GM12878 (cell line): Measurements from ENCODE around the gene OR7C2. TPM values are rescaled to one million over a fixed set of nuclear protein-coding genes. Genes with fewer than 3 reads are reported as not detected.
A peak's percentile ranks its signal among the peaks of the same experiment; 100 is the strongest.

Experiments
- ATAC-seq: fragments of 200-7000 bp; cut with Tn5 transposase; 3 replicates; pipeline ENCODE4 v1.9.1; 2020; ENCODE audit warnings: mild to moderate bottlenecking, moderate library complexity
- BruUV-seq: library from RNA; stranded (reverse); fragments of 400-500 nt; replicated peaks from 2 replicates; lab custom pipeline; 2021; lab: Mats Ljungman, UMichigan
- CTCF ChIA-PET: fragments of 300-600 bp; sonication (Branson Sonifier 250); formaldehyde crosslinking; extraction: SDS; loops from one replicate; lab custom pipeline; 2021; ENCODE audit warnings: inconsistent platforms; lab: Yijun Ruan, JAX
- POLR2A ChIA-PET: fragments of 350-600 bp; formaldehyde crosslinking; extraction: SDS; loops from one replicate; lab custom pipeline; 2021; ENCODE audit warnings: inconsistent platforms; lab: Charles Lee
- RAD21 ChIA-PET: fragments of 300-600 bp; sonication (Branson Sonifier 250); formaldehyde crosslinking; loops from one replicate; lab custom pipeline; 2023; ENCODE audit warnings: antibody characterized with exemption; ENCODE audit not compliant: unreplicated experiment; lab: Charles Lee
- SMC1A ChIA-PET: fragments of 300-600 bp; sonication (Branson Sonifier 250); formaldehyde crosslinking; loops from one replicate; lab custom pipeline; 2023; ENCODE audit not compliant: unreplicated experiment, uncharacterized antibody; lab: Charles Lee
- DNase-seq: peaks from one replicate; pipeline ENCODE4 v3.0.0-alpha.2; 2011; ENCODE audit warnings: low read depth, low spot score
- FAIRE-seq: peaks from 3 replicates; lab custom pipeline; 2011; peaks lifted over from hg19 to GRCh38; lab: Jason Lieb, UNC
- H2AFZ ChIP-seq: 2 replicates; pipeline ENCODE4 v1.6.0; 2011; ENCODE audit warnings: low read depth, low read length, control low read depth; ENCODE audit not compliant: control insufficient read depth
- H3K27ac ChIP-seq: 2 replicates; pipeline ENCODE4 v1.5.1; 2011; ENCODE audit warnings: control low read depth; ENCODE audit not compliant: control insufficient read depth, insufficient read depth
- H3K27me3 ChIP-seq, 2 experiments: replicated peaks in 1 of 2; 2 replicates each; pipeline versions ENCODE4 v1.6.0 to v1.6.1; 2011; ENCODE audit warnings: low read length in 1 of 2; ENCODE audit not compliant: control insufficient read depth in 2 of 2, insufficient read depth in 2 of 2
- H3K36me3 ChIP-seq, 2 experiments: 2 replicates each; pipeline ENCODE4 v1.5.1; 2011; ENCODE audit warnings: low read length in 1 of 2; ENCODE audit not compliant: control insufficient read depth in 2 of 2, insufficient read depth in 2 of 2
- H3K4me1 ChIP-seq: 2 replicates; pipeline ENCODE4 v1.6.1; 2011; ENCODE audit warnings: mild to moderate bottlenecking, low read length, moderate library complexity, mixed read lengths; ENCODE audit not compliant: control insufficient read depth, insufficient read depth
- H3K4me2 ChIP-seq: 2 replicates; pipeline ENCODE4 v1.6.0; 2011; ENCODE audit warnings: control low read depth; ENCODE audit not compliant: control insufficient read depth, insufficient read depth
- H3K4me3 ChIP-seq: fragments of 200-600 bp; sonication (generic); 2 replicates; pipeline ENCODE4 v1.5.1; 2016
- H3K79me2 ChIP-seq: 2 replicates; pipeline ENCODE4 v1.6.0; 2011; ENCODE audit warnings: low read length; ENCODE audit not compliant: control insufficient read depth, insufficient read depth
- H3K9ac ChIP-seq: 2 replicates; pipeline ENCODE4 v1.8.0; 2011; ENCODE audit warnings: low read length, control low read depth, mixed read lengths; ENCODE audit not compliant: control insufficient read depth, insufficient read depth
- H3K9me3 ChIP-seq: replicated peaks from 3 replicates; pipeline ENCODE4 v1.5.1; 2011; ENCODE audit warnings: mild to moderate bottlenecking, low read length; ENCODE audit not compliant: control insufficient read depth, insufficient read depth
- H4K20me1 ChIP-seq: 2 replicates; pipeline ENCODE4 v1.6.0; 2011; ENCODE audit not compliant: control insufficient read depth, insufficient read depth
- FOXK2 ChIP-seq: fragments of 450-650 bp; IDR thresholded peaks from 2 replicates; pipeline ENCODE4 v1.6.1; 2017; ENCODE audit warnings: mild to moderate bottlenecking, moderate library complexity
- KAT2A ChIP-seq: conservative IDR thresholded peaks from 2 replicates; pipeline ENCODE4 v1.6.1; 2011; ENCODE audit warnings: low read depth, low read length; ENCODE audit not compliant: control insufficient read depth
- MLLT1 ChIP-seq: fragments of 450-650 bp; IDR thresholded peaks from 2 replicates; pipeline ENCODE4 v1.6.1; 2016; ENCODE audit warnings: mild to moderate bottlenecking
- SMC3 ChIP-seq: IDR thresholded peaks from 2 replicates; pipeline ENCODE4 v1.6.1; 2011; ENCODE audit warnings: low read length, improper control_type of control experiment, borderline replicate concordance
- USF2 ChIP-seq: IDR thresholded peaks from 2 replicates; pipeline ENCODE4 v1.6.1; 2011; ENCODE audit warnings: low read depth, low read length, improper control_type of control experiment, borderline replicate concordance
- ZBTB40 ChIP-seq: fragments of 450-650 bp; IDR thresholded peaks from 2 replicates; pipeline ENCODE4 v1.6.1; 2016; ENCODE audit warnings: mild to moderate bottlenecking, moderate library complexity, borderline replicate concordance
- WGBS: methylation state at CpG from one replicate; pipeline ENCODE4 v1.1.6; 2016; ENCODE audit warnings: low lambda C conversion rate; ENCODE audit not compliant: insufficient replicate concordance, insufficient coverage; ENCODE audit errors: missing lambda C conversion rate; 5-methylcytosine and 5-hydroxymethylcytosine counted together
- in situ Hi-C: fragments of 300-500 bp; cut with MboI; formaldehyde crosslinking; loops from 9 replicates; pipeline ENCODE4 v1.14.3; 2018; ENCODE audit warnings: mixed read lengths
- intact Hi-C: fragments of 100-400 bp; cut with micrococcal nuclease; formaldehyde crosslinking; loops from one replicate; pipeline ENCODE4 v1.14.2; 2022; ENCODE audit not compliant: unreplicated experiment
- polyA plus RNA-seq, 11 experiments: library from polyadenylated mRNA; depleted of rRNA in 4 of 11; unstranded in 6 of 11; stranded (reverse) in 5 of 11; fragments of >200 nt; fragmentation: Nextera tagmentation in 4 of 11; fragmentation: Illumina TruSeq in 1 of 11; extraction: Ambion mirVana in 4 of 11; extraction: Trizol in 1 of 11; gene quantifications; 1 replicate in 1 of 11; 2 replicates in 10 of 11; pipeline versions ENCODE4 v1.2.1 to v1.2.3, GENCODE V29; 2011 to 2016; ENCODE audit warnings: inconsistent platforms in 2 of 11, missing spikeins in 2 of 11, low read depth in 1 of 11
- total RNA-seq, 4 experiments: library from RNA; depleted of rRNA in 3 of 4; stranded (reverse); fragments of >200 nt in 3 of 4; fragmentation: Illumina TruSeq in 1 of 4; extraction: Trizol in 1 of 4; gene quantifications; 2 replicates each; pipeline versions ENCODE4 v1.2.1 to v1.2.3, GENCODE V29; 2013 to 2021

Gene OR7C2
- total and polyA plus RNA-seq, 10 of the 15 experiments (the other 5 are each of a cell fraction or from before 2014, with no cell fraction given), result not detected

GRCh38 chr19:14974488-14974887 lies 33.2 kb downstream of the OR7C2 start:
- Histone ChIP-seq H3K27ac (no peak overlapping the region), H3K9ac (no peak overlapping the region), H3K4me2 (no peak overlapping the region)
- no TSS peak for BruUV-seq
- TF ChIP-seq SMC3, result no peak
- TF ChIP-seq, all 136 proteins: peak for 0
- ChIA-PET CTCF (no interaction called here), RAD21 (no interaction called here), SMC1A (no interaction called here), POLR2A (no interaction called here)
- H3K4me1 ChIP-seq, result no peaks in the 10 kb centered on the region
- WGBS, result 10% methylated on average over 4 of the region's 4 CpGs
- intact Hi-C loops (no loop called here), in situ Hi-C loops (no loop called here)
- no peaks in the 10 kb centered on the region for H4K20me1 ChIP-seq
- DNase-seq, result no peak
- no peak for ATAC-seq
- H3K79me2 ChIP-seq, result no peaks in the 10 kb centered on the region
- H3K36me3 ChIP-seq, result no peaks in the 10 kb centered on the region
- H3K27me3 ChIP-seq, result peaks cover 1 to 7% of the 10 kb centered on the region in 2 experiments; a peak in 2 of 4 replicates
- FAIRE-seq, result no peak
- H2AFZ ChIP-seq, result no peak overlapping the region
- H3K9me3 ChIP-seq, result no peaks in the 10 kb centered on the region; the same call in 2 of the 3 replicates
- no peak overlapping the region for H3K4me3 ChIP-seq

GRCh38 chr19:14977128-14977527 lies 35.8 kb downstream of the OR7C2 start:
- Histone ChIP-seq H3K4me3 (no peak overlapping the region), H3K36me3 (no peaks in the 10 kb centered on the region)
- BruUV-seq, result no TSS peak
- intact Hi-C loops, result no loop called here
- ATAC-seq, result no peak
- TF ChIP-seq KAT2A (no peak), ZBTB40 (peak; percentile 43), FOXK2 (no peak), MLLT1 (no peak), USF2 (no peak)
- TF ChIP-seq, all 136 proteins: peak for 1
- SMC1A ChIA-PET, result interaction anchor here (1.0 kb wide), 1 partner anchor 23 kb away, joined by 3 read pairs; no protein-coding TSS in a partner anchor
- 33% methylated on average over 5 of the region's 5 CpGs for WGBS
- no peak overlapping the region for H3K4me2 ChIP-seq
- DNase-seq, result no peak
- peaks cover 1 to 7% of the 10 kb centered on the region in 2 experiments for H3K27me3 ChIP-seq
- no peak for FAIRE-seq
- CTCF ChIA-PET, result no interaction called here
- no peak overlapping the region for H2AFZ ChIP-seq
- no peaks in the 10 kb centered on the region for H4K20me1 ChIP-seq
- no peak overlapping the region for H3K9ac ChIP-seq
- H3K27ac ChIP-seq, result no peak overlapping the region
- H3K9me3 ChIP-seq, result no peaks in the 10 kb centered on the region; the same call in 2 of the 3 replicates
- in situ Hi-C loops, result no loop called here
- RAD21 ChIA-PET, result no interaction called here
- POLR2A ChIA-PET, result no interaction called here
- H3K79me2 ChIP-seq, result no peaks in the 10 kb centered on the region
- no peaks in the 10 kb centered on the region for H3K4me1 ChIP-seq
